SK-N-SH treated with all-trans-retinoic acid at 6 μM for 48 hours (cell line): ENCODE results near the gene STX12.

Experiments used
- ARNTL ChIP-seq: fragments of 450-650 bp; formaldehyde crosslinking; IDR thresholded peaks from 2 replicates; pipeline ENCODE4 v1.5.0; 2020; ENCODE audit warnings: low read depth, mild to moderate bottlenecking, moderate library complexity, borderline replicate concordance
- BACH2 ChIP-seq: fragments of 250-450 bp; sonication (Bioruptor Pico); IDR thresholded peaks from 2 replicates; pipeline ENCODE4 v1.9.0; 2021; ENCODE audit warnings: mild to moderate bottlenecking, borderline replicate concordance
- GLIS3 ChIP-seq: fragments of 250-450 bp; sonication (Bioruptor Pico); IDR thresholded peaks from 2 replicates; pipeline ENCODE4 v1.5.0; 2020; ENCODE audit warnings: mild to moderate bottlenecking, moderate library complexity
- ISL1 ChIP-seq: fragments of 250-450 bp; sonication (Bioruptor Pico); IDR thresholded peaks from 2 replicates; pipeline ENCODE4 v2.1.2; 2022; ENCODE audit warnings: mild to moderate bottlenecking, moderate library complexity
- RARB ChIP-seq: fragments of 250-450 bp; sonication (Bioruptor Pico); IDR thresholded peaks from 2 replicates; pipeline ENCODE4 v1.8.0; 2021; ENCODE audit warnings: mild to moderate bottlenecking, moderate library complexity
- SNAI2 ChIP-seq: fragments of 250-450 bp; sonication (Bioruptor Pico); IDR thresholded peaks from 2 replicates; pipeline ENCODE4 v1.5.0; 2020; ENCODE audit warnings: mild to moderate bottlenecking, moderate library complexity
- ZFP3 ChIP-seq: fragments of 250-450 bp; sonication (Bioruptor Pico); IDR thresholded peaks from 2 replicates; pipeline ENCODE4 v1.5.0; 2020; ENCODE audit warnings: mild to moderate bottlenecking, moderate library complexity
- ZFP30 ChIP-seq: fragments of 450-650 bp; formaldehyde crosslinking; IDR thresholded peaks from 2 replicates; pipeline ENCODE4 v1.5.0; 2022; ENCODE audit warnings: mild to moderate bottlenecking, moderate library complexity
- ZNF8 ChIP-seq: fragments of 450-650 bp; formaldehyde crosslinking; IDR thresholded peaks from 2 replicates; pipeline ENCODE4 v1.5.0; 2020; ENCODE audit warnings: mild to moderate bottlenecking, moderate library complexity
- TF ChIP-seq, protein P1 (sequence below): fragments of 250-450 bp; sonication (Bioruptor Pico); IDR thresholded peaks from 2 replicates; pipeline ENCODE4 v1.8.0; 2021; ENCODE audit warnings: low read depth, mild to moderate bottlenecking, moderate library complexity, borderline replicate concordance
- TF ChIP-seq, protein P2 (sequence below): fragments of 250-450 bp; sonication (Bioruptor Pico); IDR thresholded peaks from 2 replicates; pipeline ENCODE4 v1.5.1; 2020; ENCODE audit warnings: low read depth, mild to moderate bottlenecking, moderate library complexity
- TF ChIP-seq, protein P3 (sequence below): fragments of 250-450 bp; sonication (Bioruptor Pico); IDR thresholded peaks from 2 replicates; pipeline ENCODE4 v1.8.0; 2020; ENCODE audit warnings: mild to moderate bottlenecking, moderate library complexity, borderline replicate concordance

DNA sequence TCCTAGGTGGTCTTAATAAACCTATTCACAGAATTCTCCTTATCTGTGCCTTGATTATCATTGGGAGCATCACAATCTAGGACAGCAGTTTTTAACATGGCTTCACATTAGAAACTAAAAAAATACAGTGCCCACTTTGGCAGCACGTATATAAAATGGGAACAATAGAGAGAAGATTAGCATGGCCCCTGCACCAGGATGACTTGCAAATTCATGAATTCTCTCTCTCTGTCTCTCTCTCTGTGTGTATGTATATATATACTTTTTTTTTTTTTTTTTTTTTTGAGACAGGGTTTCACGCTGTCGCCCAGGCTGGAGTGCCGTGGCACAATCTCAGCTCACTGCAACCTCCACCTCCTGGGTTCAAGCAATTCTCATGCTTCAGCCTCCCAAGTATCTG, 51.4 kb downstream of the STX12 start:
- TF ChIP-seq, protein P1, sequence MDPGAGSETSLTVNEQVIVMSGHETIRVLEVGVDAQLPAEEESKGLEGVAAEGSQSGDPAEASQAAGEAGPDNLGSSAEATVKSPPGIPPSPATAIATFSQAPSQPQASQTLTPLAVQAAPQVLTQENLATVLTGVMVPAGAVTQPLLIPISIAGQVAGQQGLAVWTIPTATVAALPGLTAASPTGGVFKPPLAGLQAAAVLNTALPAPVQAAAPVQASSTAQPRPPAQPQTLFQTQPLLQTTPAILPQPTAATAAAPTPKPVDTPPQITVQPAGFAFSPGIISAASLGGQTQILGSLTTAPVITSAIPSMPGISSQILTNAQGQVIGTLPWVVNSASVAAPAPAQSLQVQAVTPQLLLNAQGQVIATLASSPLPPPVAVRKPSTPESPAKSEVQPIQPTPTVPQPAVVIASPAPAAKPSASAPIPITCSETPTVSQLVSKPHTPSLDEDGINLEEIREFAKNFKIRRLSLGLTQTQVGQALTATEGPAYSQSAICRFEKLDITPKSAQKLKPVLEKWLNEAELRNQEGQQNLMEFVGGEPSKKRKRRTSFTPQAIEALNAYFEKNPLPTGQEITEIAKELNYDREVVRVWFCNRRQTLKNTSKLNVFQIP (CRISPR knock-in tag) = no peak
- TF ChIP-seq RARB (CRISPR knock-in tag) = no peak
- TF ChIP-seq SNAI2 (CRISPR knock-in tag) = no peak
- TF ChIP-seq, protein P2, sequence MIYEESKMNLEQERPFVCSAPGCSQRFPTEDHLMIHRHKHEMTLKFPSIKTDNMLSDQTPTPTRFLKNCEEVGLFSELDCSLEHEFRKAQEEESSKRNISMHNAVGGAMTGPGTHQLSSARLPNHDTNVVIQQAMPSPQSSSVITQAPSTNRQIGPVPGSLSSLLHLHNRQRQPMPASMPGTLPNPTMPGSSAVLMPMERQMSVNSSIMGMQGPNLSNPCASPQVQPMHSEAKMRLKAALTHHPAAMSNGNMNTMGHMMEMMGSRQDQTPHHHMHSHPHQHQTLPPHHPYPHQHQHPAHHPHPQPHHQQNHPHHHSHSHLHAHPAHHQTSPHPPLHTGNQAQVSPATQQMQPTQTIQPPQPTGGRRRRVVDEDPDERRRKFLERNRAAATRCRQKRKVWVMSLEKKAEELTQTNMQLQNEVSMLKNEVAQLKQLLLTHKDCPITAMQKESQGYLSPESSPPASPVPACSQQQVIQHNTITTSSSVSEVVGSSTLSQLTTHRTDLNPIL (CRISPR knock-in tag) = no peak
- no peak for TF ChIP-seq ARNTL
- no peak for TF ChIP-seq ISL1 (CRISPR knock-in tag)
- no peak for TF ChIP-seq ZNF8 (CRISPR knock-in tag)
- no peak for TF ChIP-seq ZFP3 (CRISPR knock-in tag)
- TF ChIP-seq, protein P3, sequence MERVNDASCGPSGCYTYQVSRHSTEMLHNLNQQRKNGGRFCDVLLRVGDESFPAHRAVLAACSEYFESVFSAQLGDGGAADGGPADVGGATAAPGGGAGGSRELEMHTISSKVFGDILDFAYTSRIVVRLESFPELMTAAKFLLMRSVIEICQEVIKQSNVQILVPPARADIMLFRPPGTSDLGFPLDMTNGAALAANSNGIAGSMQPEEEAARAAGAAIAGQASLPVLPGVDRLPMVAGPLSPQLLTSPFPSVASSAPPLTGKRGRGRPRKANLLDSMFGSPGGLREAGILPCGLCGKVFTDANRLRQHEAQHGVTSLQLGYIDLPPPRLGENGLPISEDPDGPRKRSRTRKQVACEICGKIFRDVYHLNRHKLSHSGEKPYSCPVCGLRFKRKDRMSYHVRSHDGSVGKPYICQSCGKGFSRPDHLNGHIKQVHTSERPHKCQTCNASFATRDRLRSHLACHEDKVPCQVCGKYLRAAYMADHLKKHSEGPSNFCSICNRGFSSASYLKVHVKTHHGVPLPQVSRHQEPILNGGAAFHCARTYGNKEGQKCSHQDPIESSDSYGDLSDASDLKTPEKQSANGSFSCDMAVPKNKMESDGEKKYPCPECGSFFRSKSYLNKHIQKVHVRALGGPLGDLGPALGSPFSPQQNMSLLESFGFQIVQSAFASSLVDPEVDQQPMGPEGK = no peak
- TF ChIP-seq ZFP30 (CRISPR knock-in tag) = no peak
- no peak for TF ChIP-seq BACH2
- no peak for TF ChIP-seq GLIS3
